Loucy (cell line): Measurements from ENCODE around the gene MT2A.

Source experiments
- CTCF ChIP-seq: fragments of 200-600 bp; sonication (generic); conservative IDR thresholded peaks from 2 replicates; pipeline ENCODE4 v1.5.1; 2014; ENCODE audit warnings: mild to moderate bottlenecking, antibody characterized with exemption, low read length
- EZH2phosphoT487 ChIP-seq: fragments of 200-600 bp; IDR thresholded peaks from 2 replicates; pipeline ENCODE4 v1.6.1; 2018; ENCODE audit warnings: antibody characterized with exemption, mild to moderate bottlenecking, moderate library complexity, borderline replicate concordance

GRCh38 chr16:56613706-56614105 lies 5.3 kb downstream of the MT2A start:
- TF ChIP-seq CTCF (no peak), EZH2phosphoT487 (no peak)
